Measurements from ENCODE around the gene ELL3. TPM values are rescaled to one million over a fixed set of nuclear protein-coding genes. Genes with fewer than 3 reads are reported as not detected.
A peak's percentile ranks its signal among the peaks of the same experiment; 100 is the strongest.

ELL3 gene
- total and polyA plus RNA-seq, 2 donors (not counting 3 experiments of a cell fraction or from before 2014, with no cell fraction given) = 3.1 to 3.6 TPM

GRCh38 chr15:43824302-43825246 lies 47.8 kb upstream of the ELL3 start, which contains the start of gene MFAP1:
Gene MFAP1, minus strand, starts transcription at chr15:43824690. Its CDS starts 121 bp downstream, at chr15:43824569.
- ChIA-PET POLR2A (interaction anchor here (0.5 to 0.9 kb wide), 4 partner anchors 15 to 451 kb away, joined by 3 to 7 read pairs (median 4); partner anchors contain the start of genes HYPK and SERINC4), CTCF (interaction anchor here (0.7 to 1.6 kb wide), 4 partner anchors 13 to 722 kb away, joined by 3 to 7 read pairs (median 3); no protein-coding TSS in a partner anchor)
- Histone ChIP-seq H3K79me2 (ENCODE audit: control insufficient read depth, insufficient read depth, low read length) (peaks cover 64% of the 10 kb centered on the region), H3K4me2 (ENCODE audit: insufficient read depth, low read length) (peak within 1 kb of the TSS; percentile 47), H3K27me3 (ENCODE audit: control insufficient read depth in 2 of 2, insufficient read depth in 2 of 2, low read length in 2 of 2) (no peaks in the 10 kb centered on the region), H3K36me3 (ENCODE audit: control insufficient read depth in 2 of 2, extremely low read depth in 1 of 2, insufficient read depth in 2 of 2, low read length in 2 of 2) (no peaks in the 10 kb centered on the region), H3K4me3 (replicated peaks in 1 of 3; ENCODE audit: insufficient read depth in 1 of 3, low read depth in 1 of 3, low read length in 3 of 3) (peak within 1 kb of the TSS; percentile 43 to 91 (median 86)), H3K9ac (replicated peaks; ENCODE audit: extremely low read depth, insufficient read depth, low read length) (peak within 1 kb of the TSS; percentile 92), H3K4me1 (ENCODE audit: control insufficient read depth, extremely low read depth, insufficient read depth, low read length) (peaks cover 22% of the 10 kb centered on the region), H3K9me1 (replicated peaks; ENCODE audit: control insufficient read depth, extremely low read depth, insufficient read depth, low read length) (no peaks in the 10 kb centered on the region), H4K20me1 (replicated peaks; ENCODE audit: control insufficient read depth, extremely low read depth, insufficient read depth, low read length) (no peaks in the 10 kb centered on the region), H2AFZ (ENCODE audit: low read depth, low read length) (peak within 1 kb of the TSS; percentile 52), H3K27ac (ENCODE audit: insufficient read depth, low read depth, low read length) (peak within 1 kb of the TSS; percentile 77), H3K9me3 (replicated peaks; ENCODE audit: control insufficient read depth, insufficient read depth, low read length) (no peaks in the 10 kb centered on the region)
- TF ChIP-seq POLR2AphosphoS5 (IDR thresholded peaks at IDR 0.05; ENCODE audit: insufficient read depth, low read depth, low read length) (peak; percentile 96), MAX (IDR thresholded peaks at IDR 0.05; ENCODE audit: insufficient read depth, insufficient read length) (peak; percentile 80), POLR2A (IDR thresholded peaks at IDR 0.05; ENCODE audit: low read depth, low read length) (peak; percentile 97), CTCF (IDR thresholded peaks at IDR 0.05; ENCODE audit: extremely low read depth in 1 of 2, insufficient read depth in 1 of 2, low read depth in 1 of 2, low read length in 2 of 2) (no peak), JUN (IDR thresholded peaks at IDR 0.05; ENCODE audit: borderline replicate concordance, insufficient read depth, insufficient read length, low read depth) (no peak)
- DNase-seq (ENCODE audit: low read depth, low spot score) (peak; percentile 97), FAIRE-seq (peak; percentile 100)
- BruUV-seq (replicated peaks) = TSS peak; percentile 88
- intact Hi-C loops (cut with micrococcal nuclease) (loop anchor here (1.0 kb wide), 1 partner anchor 32 kb away; the partner anchor contains the start of gene SERF2), dilution Hi-C loops (cut with MboI; ENCODE audit: extremely low pct_ligation_motif_present, low sequenced_read_pairs) (no loop called here)

Measured in endothelial cell of umbilical vein (primary cell).